HG03558 (cell line): ENCODE measurements around the gene KRT72.

Experiments
- ATAC-seq: cut with Tn5 transposase; IDR thresholded peaks from one replicate; pipeline ENCODE4 v1.9.1; 2021; ENCODE audit warnings: moderate number of reproducible peaks; ENCODE audit not compliant: unreplicated experiment; ENCODE audit errors: extremely low read depth

The KRT72 gene

DNA sequence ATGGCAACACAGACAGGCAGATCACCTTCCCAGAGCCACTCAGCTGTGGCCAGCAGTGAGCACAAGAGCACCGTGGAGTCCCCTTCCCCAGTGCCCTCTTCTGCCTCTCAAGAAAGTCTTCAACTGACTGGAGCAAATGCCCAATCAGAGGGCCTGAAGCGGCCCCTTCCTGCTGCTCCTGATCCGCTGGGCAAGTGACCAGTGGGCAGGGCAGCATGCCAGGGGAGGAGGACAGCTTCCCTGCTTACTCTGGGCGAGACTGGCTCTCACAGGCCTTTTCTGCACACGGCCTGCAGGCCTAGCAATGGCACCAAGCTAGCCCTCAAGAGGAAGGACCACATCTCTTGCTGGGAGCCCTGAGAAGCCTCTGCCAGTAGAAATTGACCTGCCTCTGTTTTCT is 49.2 kb downstream of the KRT72 start:
- ATAC-seq = no peak

- no peak for ATAC-seq
Observed at GRCh38 chr12:52551216-52551865, 49.9 kb downstream of the KRT72 start.

DNA sequence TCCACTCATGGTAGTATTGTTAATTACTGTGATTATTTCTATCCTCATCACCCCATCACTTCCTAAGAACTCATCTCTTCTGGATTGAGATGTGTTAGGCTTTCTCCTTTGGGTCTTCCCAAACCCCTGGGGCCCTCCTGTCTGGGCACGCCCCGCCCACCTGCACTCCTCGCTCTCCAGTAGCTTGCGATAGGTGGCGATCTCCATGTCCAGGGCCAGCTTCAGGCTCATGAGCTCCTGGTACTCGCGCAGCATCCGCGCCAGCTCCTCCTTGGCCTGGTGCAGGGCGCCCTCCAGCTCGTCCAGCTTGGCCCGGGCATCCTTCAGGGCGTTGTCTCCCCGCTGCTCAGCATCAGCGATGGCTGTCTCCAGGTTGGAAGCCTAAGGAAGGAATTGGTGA is 55.1 kb downstream of the KRT72 start:
- no peak for ATAC-seq

DNA sequence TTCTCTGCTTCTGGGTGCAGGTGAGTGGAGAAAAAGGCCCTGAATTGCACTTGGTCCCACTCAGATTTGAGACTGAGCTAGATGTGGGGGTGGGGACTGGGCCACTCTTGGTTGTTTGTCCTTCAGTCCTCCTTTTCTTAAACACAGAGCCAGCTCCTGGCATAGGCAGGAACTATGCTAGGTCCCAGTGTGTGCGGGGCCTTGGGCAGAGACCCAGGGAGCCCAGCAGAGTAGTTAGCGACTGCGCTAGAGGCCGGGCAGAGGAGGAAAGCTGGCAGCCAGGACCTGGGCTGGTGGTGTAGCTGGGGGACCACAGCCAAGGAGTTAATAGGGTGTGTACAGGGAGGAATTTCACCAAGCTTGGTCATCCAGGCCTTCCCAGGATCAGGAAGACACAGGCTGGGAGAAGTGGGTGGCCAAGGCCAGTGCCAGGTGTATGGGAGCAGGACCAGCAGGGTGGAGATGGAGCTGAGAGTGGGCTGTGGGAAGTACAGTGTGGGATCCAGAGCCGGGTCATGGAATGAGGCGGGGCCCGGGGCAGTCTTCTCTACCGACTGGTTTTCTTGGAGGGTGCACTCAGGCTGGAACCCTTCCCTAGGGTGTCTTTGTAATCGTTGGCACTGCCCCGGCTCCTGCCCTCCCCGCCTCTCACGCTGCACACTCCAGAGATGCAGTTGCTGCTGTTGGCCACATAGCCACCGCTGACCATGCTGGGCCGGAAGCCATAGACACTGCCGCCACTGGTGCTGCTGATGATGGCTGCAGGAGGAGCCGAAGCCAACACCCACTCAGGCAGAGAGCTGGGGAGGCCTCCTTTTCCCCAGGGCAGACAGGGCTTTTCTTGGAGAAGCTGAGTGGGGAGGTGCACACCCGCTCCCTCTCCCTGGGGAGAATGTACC is 57.0 kb downstream of the KRT72 start:
- ATAC-seq = no peak

DNA sequence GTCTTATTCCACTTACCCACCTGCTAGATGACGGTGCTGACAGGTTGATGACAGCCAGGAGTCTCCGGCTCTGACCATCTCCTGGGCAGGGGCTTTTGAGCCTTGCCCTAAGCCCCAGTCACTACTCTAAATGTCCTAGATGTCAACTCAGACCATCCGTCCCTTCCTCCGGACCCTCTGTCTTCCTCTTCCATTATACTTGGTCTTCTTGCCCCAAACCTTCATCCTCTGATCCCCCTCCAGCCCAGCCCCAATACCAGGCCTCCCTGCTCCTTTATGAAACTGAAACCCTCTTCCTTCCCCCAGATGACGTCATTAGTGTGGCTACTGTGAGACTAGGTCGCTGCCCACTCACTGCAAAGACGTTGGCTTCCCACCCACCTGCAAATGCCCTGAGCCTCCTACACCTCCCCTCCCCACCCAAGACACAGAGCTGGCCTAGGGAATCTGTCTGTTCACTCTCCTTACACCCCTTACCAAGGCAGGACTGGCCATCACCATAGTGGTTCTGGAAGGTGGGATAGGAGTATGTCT is 58.4 kb downstream of the KRT72 start:
- ATAC-seq = no peak

DNA sequence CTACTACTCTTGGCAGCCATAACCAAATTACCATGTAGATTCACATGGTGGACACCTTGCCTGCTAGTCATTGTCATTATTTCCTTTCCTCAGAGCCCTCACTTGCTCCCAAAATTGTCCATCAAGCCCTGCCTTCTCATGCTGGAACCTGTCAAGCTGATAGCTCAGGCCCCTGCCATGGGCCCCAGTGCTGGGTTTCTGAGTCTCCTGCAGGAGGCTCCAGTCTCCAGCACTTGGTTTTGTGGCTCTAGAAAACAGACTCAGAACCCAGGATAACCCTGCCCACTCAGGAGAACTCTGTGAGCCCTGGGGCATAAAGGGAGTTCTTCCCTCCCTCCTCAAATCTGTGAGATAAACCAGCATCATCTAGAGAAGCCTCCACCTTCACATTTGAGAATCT is 59.1 kb downstream of the KRT72 start:
- no peak for ATAC-seq

- ATAC-seq = no peak
Observed at GRCh38 chr12:52541709-52542108, 59.6 kb downstream of the KRT72 start.

- no peak for ATAC-seq
Observed at GRCh38 chr12:52540531-52540930, 60.7 kb downstream of the KRT72 start.

GRCh38 chr12:52539821-52540173 is 61.5 kb downstream of the KRT72 start:
- no peak for ATAC-seq

DNA sequence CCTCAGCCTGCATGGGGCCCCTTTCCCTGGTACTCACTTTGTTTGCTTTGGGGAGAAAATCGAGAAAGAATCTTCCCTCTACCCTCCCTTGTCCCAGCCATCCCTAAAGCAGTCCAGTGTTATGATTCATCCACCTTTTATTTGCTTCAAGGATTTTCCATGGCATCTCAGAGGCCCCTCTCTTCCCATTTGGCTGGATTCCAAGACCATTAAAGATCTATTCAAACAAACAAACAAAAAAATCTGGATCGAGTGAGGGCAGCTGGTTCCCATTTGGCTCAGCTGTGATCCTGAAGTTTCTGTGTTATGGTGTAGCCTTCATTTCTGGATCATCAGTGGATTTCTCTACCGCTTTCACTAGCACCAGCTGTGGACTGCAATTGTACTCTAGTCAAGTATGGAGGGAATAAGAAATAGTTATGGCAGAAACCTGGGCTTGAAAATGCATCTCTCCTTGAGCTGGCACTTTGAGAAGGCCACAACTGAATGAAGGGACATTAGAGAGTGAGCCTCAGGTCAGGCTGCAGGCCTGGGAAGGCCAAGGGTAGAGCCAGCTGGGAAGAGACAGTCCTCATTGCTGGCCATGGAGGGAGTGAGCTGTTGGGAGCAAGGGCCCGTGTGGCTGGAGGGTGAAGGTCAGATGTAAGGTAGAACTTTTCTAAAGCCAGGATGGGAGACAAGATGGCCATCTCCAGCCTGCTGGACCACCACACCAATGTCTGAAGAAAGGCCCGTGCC is 62.0 kb downstream of the KRT72 start:
- ATAC-seq = no peak

- ATAC-seq = no peak
Observed at GRCh38 chr12:52537101-52537500, 64.2 kb downstream of the KRT72 start.
